Measurements from ENCODE around the gene MADD.

Gene MADD

GRCh38 chr11:47258317-47258902, 11.5 kb upstream of the MADD start:
- no peak overlapping the region for H3K4me3 ChIP-seq (ENCODE audit: low read depth, low read length)
- TF ChIP-seq CTCF (IDR thresholded peaks at IDR 0.05; ENCODE audit: borderline replicate concordance, insufficient read depth, low read depth, low read length), result no peak

GRCh38 chr11:47259232-47259977, 10.5 kb upstream of the MADD start:
- TF ChIP-seq CTCF (IDR thresholded peaks at IDR 0.05; ENCODE audit: borderline replicate concordance, insufficient read depth, low read depth, low read length), result peak; percentile 70
- H3K4me3 ChIP-seq (ENCODE audit: low read depth, low read length), result no peak overlapping the region

GRCh38 chr11:47260366-47260765, 9.6 kb upstream of the MADD start:
- no peak overlapping the region for H3K4me3 ChIP-seq (ENCODE audit: low read depth, low read length)
- no peak for TF ChIP-seq CTCF (IDR thresholded peaks at IDR 0.05; ENCODE audit: borderline replicate concordance, insufficient read depth, low read depth, low read length)

DNA sequence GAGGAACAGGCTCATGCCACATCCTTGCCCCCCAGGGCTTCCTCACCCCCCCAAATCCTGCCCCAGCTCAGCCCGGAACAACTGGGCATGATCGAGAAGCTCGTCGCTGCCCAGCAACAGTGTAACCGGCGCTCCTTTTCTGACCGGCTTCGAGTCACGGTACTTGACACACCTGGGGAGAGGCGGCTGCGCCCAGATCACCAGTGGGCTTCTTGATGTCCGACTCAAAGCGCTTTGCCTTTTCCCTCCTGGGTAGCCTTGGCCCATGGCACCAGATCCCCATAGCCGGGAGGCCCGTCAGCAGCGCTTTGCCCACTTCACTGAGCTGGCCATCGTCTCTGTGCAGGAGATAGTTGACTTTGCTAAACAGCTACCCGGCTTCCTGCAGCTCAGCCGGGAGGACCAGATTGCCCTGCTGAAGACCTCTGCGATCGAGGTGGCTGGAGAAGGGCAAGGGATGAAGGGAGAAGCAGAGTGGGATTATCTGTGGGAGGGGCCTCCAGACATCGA, 8.6 kb upstream of the MADD start:
- H3K4me3 ChIP-seq (ENCODE audit: low read depth, low read length), result no peak overlapping the region
- no peak for TF ChIP-seq CTCF (IDR thresholded peaks at IDR 0.05; ENCODE audit: borderline replicate concordance, insufficient read depth, low read depth, low read length)

DNA sequence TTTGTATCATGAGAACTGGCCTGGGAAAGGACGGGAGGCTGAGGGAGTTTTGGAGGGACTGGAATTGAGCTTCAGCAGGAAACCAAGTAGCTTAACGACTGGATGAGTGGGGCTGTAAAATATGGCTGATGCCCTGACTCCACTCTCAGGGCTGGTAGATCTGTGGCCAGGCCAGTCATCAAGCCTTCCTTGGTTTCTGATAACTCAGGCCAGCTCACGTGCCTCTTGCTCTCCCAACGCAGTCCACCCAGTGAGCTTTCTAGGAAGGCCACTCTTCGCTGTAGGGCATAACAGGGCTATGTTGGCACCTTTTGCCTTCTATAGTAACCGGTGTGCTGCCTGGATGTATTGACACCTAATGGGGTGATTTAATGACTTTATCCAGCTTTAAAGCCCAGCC, 5.8 kb upstream of the MADD start:
- no peak for TF ChIP-seq CTCF (IDR thresholded peaks at IDR 0.05; ENCODE audit: borderline replicate concordance, insufficient read depth, low read depth, low read length)
- no peak overlapping the region for H3K4me3 ChIP-seq (ENCODE audit: low read depth, low read length)

DNA sequence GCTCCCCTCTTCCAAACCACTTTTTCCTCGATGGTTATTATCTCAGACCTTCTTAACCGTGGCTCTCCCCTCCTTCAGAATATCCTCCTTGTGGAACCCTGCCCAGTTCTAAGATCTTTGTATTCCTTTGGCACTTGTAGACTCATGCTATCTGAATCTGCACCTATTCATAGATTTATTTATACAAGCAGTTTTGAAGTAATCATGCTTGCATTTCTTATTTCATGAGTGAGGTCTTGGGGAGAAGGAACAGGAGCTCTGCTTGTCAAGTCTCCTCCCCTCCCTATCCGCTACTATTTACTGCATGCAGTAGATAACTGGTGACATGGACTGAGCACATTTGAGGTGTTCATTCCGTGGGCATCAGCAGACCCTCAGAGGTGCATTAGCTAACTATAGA, 5.4 kb upstream of the MADD start:
- no peak for TF ChIP-seq CTCF (IDR thresholded peaks at IDR 0.05; ENCODE audit: borderline replicate concordance, insufficient read depth, low read depth, low read length)
- no peak overlapping the region for H3K4me3 ChIP-seq (ENCODE audit: low read depth, low read length)

DNA sequence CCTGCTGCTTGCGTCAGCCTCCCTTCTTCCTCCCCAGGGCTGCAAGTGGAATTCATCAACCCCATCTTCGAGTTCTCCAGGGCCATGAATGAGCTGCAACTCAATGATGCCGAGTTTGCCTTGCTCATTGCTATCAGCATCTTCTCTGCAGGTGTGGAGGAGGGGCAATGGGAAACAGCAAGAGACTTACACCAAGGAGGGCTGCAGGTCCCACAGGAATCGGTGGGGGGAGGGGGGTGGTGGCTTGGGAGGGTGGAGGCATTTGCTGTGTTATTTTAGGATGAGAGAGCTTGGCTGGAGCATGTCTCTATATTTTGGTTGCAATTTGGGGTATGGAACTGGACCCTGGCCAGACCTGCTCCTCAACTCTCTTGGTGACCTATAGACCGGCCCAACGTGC, 2.1 kb upstream of the MADD start:
- no peak overlapping the region for H3K4me3 ChIP-seq (ENCODE audit: low read depth, low read length)
- TF ChIP-seq CTCF (IDR thresholded peaks at IDR 0.05; ENCODE audit: borderline replicate concordance, insufficient read depth, low read depth, low read length), result no peak
